BLaER1 (cell line): ENCODE data around the gene SVIL.

Experiments used
- H3K27ac ChIP-seq: shearing (Covaris generic); formaldehyde crosslinking; 2 replicates; pipeline ENCODE4 v1.8.1; 2022
- H3K27me3 ChIP-seq: shearing (Covaris generic); formaldehyde crosslinking; 2 replicates; pipeline ENCODE4 v1.8.1; 2022
- H3K36me3 ChIP-seq: shearing (Covaris generic); formaldehyde crosslinking; 2 replicates; pipeline ENCODE4 v1.8.1; 2022
- H3K4me1 ChIP-seq: shearing (Covaris generic); formaldehyde crosslinking; 2 replicates; pipeline ENCODE4 v1.8.1; 2022
- H3K4me2 ChIP-seq: shearing (Covaris generic); formaldehyde crosslinking; 2 replicates; pipeline ENCODE4 v1.8.1; 2022
- H3K4me3 ChIP-seq: shearing (Covaris generic); formaldehyde crosslinking; 2 replicates; pipeline ENCODE4 v1.8.1; 2022
- H3K9ac ChIP-seq: shearing (Covaris generic); formaldehyde crosslinking; 2 replicates; pipeline ENCODE4 v1.8.1; 2022
- H3K9me3 ChIP-seq: shearing (Covaris generic); formaldehyde crosslinking; 2 replicates; pipeline ENCODE4 v1.8.1; 2022
- H4K20me1 ChIP-seq: shearing (Covaris generic); formaldehyde crosslinking; 2 replicates; pipeline ENCODE4 v1.8.1; 2022
- Cebpa-rat ChIP-seq: shearing (Covaris generic); IDR thresholded peaks from 2 replicates; pipeline ENCODE4 v1.8.1; 2022

SVIL gene, protein sequence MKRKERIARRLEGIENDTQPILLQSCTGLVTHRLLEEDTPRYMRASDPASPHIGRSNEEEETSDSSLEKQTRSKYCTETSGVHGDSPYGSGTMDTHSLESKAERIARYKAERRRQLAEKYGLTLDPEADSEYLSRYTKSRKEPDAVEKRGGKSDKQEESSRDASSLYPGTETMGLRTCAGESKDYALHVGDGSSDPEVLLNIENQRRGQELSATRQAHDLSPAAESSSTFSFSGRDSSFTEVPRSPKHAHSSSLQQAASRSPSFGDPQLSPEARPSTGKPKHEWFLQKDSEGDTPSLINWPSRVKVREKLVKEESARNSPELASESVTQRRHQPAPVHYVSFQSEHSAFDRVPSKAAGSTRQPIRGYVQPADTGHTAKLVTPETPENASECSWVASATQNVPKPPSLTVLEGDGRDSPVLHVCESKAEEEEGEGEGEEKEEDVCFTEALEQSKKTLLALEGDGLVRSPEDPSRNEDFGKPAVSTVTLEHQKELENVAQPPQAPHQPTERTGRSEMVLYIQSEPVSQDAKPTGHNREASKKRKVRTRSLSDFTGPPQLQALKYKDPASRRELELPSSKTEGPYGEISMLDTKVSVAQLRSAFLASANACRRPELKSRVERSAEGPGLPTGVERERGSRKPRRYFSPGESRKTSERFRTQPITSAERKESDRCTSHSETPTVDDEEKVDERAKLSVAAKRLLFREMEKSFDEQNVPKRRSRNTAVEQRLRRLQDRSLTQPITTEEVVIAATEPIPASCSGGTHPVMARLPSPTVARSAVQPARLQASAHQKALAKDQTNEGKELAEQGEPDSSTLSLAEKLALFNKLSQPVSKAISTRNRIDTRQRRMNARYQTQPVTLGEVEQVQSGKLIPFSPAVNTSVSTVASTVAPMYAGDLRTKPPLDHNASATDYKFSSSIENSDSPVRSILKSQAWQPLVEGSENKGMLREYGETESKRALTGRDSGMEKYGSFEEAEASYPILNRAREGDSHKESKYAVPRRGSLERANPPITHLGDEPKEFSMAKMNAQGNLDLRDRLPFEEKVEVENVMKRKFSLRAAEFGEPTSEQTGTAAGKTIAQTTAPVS (N-terminal part only)

GRCh38 chr10:29634764-29635625 lies at the start of gene SVIL:
Gene SVIL, minus strand, starts transcription at chr10:29634971. Its CDS starts 79,913 bp downstream, at chr10:29555058.
- peaks cover 9% of the 10 kb centered on the region; the same call in 1 of the 2 replicates for H3K36me3 ChIP-seq
- no peak within 1 kb of the TSS for H3K9ac ChIP-seq
- no peaks in the 10 kb centered on the region; the same call in 1 of the 2 replicates for H3K9me3 ChIP-seq
- TF ChIP-seq Cebpa-rat: no peak
- peak within 1 kb of the TSS; percentile 75 for H3K4me2 ChIP-seq
- peaks cover 17% of the 10 kb centered on the region; the same call in 1 of the 2 replicates for H4K20me1 ChIP-seq
- no peak within 1 kb of the TSS for H3K4me3 ChIP-seq
- H3K4me1 ChIP-seq: peaks cover 50% of the 10 kb centered on the region
- H3K27ac ChIP-seq: no peak within 1 kb of the TSS
- H3K27me3 ChIP-seq: no peaks in the 10 kb centered on the region

DNA sequence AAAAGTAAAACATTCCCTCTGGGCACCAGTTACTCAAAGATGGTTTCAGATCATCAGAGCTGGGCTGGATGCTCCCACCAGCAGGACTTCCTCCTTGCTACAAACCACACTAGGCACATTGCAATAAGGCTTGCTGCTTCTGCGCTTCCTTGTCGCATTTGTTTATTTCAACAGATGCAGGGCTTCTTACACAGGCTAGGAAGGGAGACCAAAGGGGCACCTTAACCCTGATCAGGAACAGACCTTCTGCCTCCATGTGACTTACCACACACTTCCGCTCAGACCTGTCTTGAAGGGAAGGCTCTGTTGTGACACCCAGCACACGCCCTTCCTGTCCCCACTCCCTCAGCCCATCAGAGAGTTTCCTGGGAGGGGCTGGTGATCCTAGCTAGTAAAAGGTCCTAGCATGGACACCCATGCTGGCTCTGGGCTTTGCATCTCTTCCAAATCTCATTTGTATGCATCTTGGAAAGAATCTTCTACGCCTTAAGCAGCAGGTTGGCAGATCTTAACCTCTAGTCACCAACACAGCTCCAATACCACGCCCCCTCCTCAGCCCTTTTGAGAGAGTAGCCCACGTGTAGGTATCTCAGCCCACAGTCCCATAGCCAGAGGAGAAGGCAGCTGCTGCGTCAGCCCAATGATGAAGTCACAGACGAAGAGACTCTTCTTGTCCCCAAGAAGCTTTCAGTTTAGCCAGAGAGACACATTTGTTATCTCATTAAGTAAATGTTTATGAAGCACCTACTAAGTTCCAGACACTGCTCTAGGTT lies 47.1 kb upstream of the SVIL start:
- peaks cover 32% of the 10 kb centered on the region for H3K9me3 ChIP-seq
- H3K4me2 ChIP-seq: peak overlapping the region; percentile 58
- TF ChIP-seq Cebpa-rat: no peak
- H3K27me3 ChIP-seq: no peaks in the 10 kb centered on the region
- no peaks in the 10 kb centered on the region for H4K20me1 ChIP-seq
- H3K4me1 ChIP-seq: peaks cover 16% of the 10 kb centered on the region
- peaks cover 56% of the 10 kb centered on the region for H3K36me3 ChIP-seq
- no peak overlapping the region; the same call in 1 of the 2 replicates for H3K27ac ChIP-seq
- no peak overlapping the region for H3K4me3 ChIP-seq
- no peak overlapping the region for H3K9ac ChIP-seq

GRCh38 chr10:29680091-29680490 lies 45.3 kb upstream of the SVIL start:
- Histone ChIP-seq H3K4me1 (peaks cover 16% of the 10 kb centered on the region), H3K9me3 (peaks cover 47% of the 10 kb centered on the region), H4K20me1 (no peaks in the 10 kb centered on the region), H3K36me3 (peaks cover 67% of the 10 kb centered on the region), H3K9ac (no peak overlapping the region), H3K27me3 (no peaks in the 10 kb centered on the region), H3K4me3 (no peak overlapping the region), H3K27ac (no peak overlapping the region), H3K4me2 (no peak overlapping the region)
- TF ChIP-seq Cebpa-rat: no peak

- H3K4me1 ChIP-seq: peaks cover 10% of the 10 kb centered on the region
- H3K27me3 ChIP-seq: no peaks in the 10 kb centered on the region
- no peak overlapping the region for H3K27ac ChIP-seq
- H3K4me2 ChIP-seq: no peak overlapping the region
- TF ChIP-seq Cebpa-rat: no peak
- H4K20me1 ChIP-seq: no peaks in the 10 kb centered on the region
- H3K4me3 ChIP-seq: no peak overlapping the region
- H3K9me3 ChIP-seq: peaks cover 73% of the 10 kb centered on the region
- H3K36me3 ChIP-seq: peaks cover 68% of the 10 kb centered on the region
- no peak overlapping the region for H3K9ac ChIP-seq
These were observed 42.0 kb upstream of the SVIL start for GRCh38 chr10:29676732-29677131.

DNA sequence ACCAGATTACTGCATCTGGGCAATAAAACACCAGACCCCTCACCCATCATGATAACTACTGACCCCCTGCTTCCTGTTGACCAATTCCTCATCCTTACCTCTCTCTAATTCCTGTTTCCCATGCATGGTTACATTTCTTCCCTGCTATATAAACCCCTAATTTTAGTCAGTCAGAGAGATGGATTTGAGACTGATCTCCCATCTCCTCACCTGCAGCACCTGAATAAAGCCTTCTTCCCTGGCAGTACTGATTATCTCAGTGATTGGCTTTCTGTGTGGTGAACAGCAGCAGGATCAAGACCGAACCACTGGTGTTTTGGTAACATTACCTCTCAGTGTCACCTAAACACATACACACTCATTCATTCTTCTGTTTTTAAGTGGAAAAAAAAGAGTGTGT lies 41.2 kb upstream of the SVIL start:
- no peak for TF ChIP-seq Cebpa-rat
- Histone ChIP-seq H3K4me3 (no peak overlapping the region), H3K36me3 (peaks cover 68% of the 10 kb centered on the region), H3K27me3 (no peaks in the 10 kb centered on the region), H3K27ac (no peak overlapping the region), H3K4me2 (no peak overlapping the region), H4K20me1 (no peaks in the 10 kb centered on the region), H3K9me3 (peaks cover 73% of the 10 kb centered on the region), H3K4me1 (peaks cover 3% of the 10 kb centered on the region), H3K9ac (no peak overlapping the region)

DNA sequence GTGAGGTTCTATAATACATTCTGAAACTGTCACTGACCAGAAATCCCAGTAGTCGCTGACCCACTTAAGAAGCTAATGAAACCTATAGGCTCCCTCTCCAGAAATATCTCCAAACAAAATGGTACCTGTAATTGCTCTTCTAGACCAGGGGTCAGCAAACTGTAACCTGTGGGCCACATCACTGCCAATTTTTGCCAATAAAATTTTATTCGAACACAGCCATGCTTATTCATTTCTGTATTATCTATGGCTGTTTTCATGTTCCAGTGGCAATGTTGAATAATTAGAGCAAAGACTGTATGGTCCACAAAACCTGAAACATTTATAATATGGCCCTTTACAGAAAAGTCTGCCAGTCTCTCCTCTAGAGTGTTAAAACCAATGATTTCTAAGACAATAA lies 37.2 kb upstream of the SVIL start:
- Histone ChIP-seq H3K27ac (no peak overlapping the region), H3K27me3 (no peaks in the 10 kb centered on the region), H3K9me3 (peaks cover 46% of the 10 kb centered on the region), H4K20me1 (no peaks in the 10 kb centered on the region), H3K4me1 (no peaks in the 10 kb centered on the region), H3K9ac (no peak overlapping the region), H3K4me2 (no peak overlapping the region), H3K4me3 (no peak overlapping the region), H3K36me3 (peaks cover 41% of the 10 kb centered on the region)
- no peak for TF ChIP-seq Cebpa-rat

GRCh38 chr10:29671228-29671780 lies 36.5 kb upstream of the SVIL start:
- Histone ChIP-seq H4K20me1 (no peaks in the 10 kb centered on the region), H3K9me3 (peaks cover 40% of the 10 kb centered on the region), H3K4me3 (no peak overlapping the region), H3K27me3 (no peaks in the 10 kb centered on the region), H3K4me1 (no peaks in the 10 kb centered on the region), H3K27ac (no peak overlapping the region), H3K36me3 (peaks cover 34% of the 10 kb centered on the region), H3K9ac (no peak overlapping the region), H3K4me2 (no peak overlapping the region)
- no peak for TF ChIP-seq Cebpa-rat

DNA sequence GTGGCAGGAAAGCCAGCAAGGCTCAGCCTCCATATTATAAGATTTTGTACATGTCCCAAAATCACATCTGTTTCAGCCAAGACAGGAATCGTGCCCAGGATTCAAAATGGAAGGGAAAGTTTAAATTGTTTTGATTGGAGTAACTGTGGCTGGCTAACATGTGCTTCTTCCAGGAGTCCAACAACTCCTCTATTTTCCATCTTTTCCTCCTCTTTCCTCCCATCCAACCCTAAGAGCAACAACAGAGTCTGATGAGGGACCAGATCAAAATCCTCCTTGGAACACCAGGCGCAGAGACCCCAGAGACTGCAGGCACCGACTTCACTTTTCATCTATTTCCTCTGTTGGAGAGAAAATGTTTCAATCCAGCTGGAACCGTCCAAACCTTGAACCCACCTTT lies 36.0 kb upstream of the SVIL start:
- no peak overlapping the region for H3K27ac ChIP-seq
- no peaks in the 10 kb centered on the region for H4K20me1 ChIP-seq
- H3K4me2 ChIP-seq: no peak overlapping the region
- TF ChIP-seq Cebpa-rat: no peak
- peaks cover 29% of the 10 kb centered on the region for H3K36me3 ChIP-seq
- H3K4me1 ChIP-seq: no peaks in the 10 kb centered on the region
- no peak overlapping the region for H3K4me3 ChIP-seq
- no peaks in the 10 kb centered on the region for H3K27me3 ChIP-seq
- H3K9ac ChIP-seq: no peak overlapping the region
- H3K9me3 ChIP-seq: peaks cover 34% of the 10 kb centered on the region
